Heart right ventricle (tissue), 16 donors: ENCODE data around the gene NFATC1. TPM values are rescaled to one million over a fixed set of nuclear protein-coding genes. Genes with fewer than 3 reads are reported as not detected.
A peak's percentile ranks its signal among the peaks of the same experiment; 100 is the strongest.

Experiments used
- ATAC-seq, 8 donors: fragments of 200-7000 bp; cut with Tn5 transposase; one replicate each; pipeline ENCODE4 v1.9.1; 2020; ENCODE audit warnings: mild to moderate bottlenecking in 8 of 8, moderate library complexity in 8 of 8, moderate number of reproducible peaks in 1 of 8
- DNase-seq, 2 donors: peaks; one replicate each; pipeline ENCODE4 v3.0.0-alpha.2; 2020
- H3K27ac ChIP-seq, 10 donors: fragments of 200-600 bp; sonication (generic) in 2 of 10; one replicate each; pipeline versions ENCODE4 v1.5.0 to v1.8.0; 2020 to 2022; ENCODE audit warnings: mild to moderate bottlenecking in 3 of 10
- H3K27me3 ChIP-seq, 7 donors: fragments of 200-600 bp; one replicate each; pipeline ENCODE4 v1.8.0; 2021 to 2022; ENCODE audit warnings: mild to moderate bottlenecking in 2 of 7
- H3K36me3 ChIP-seq, 9 donors: fragments of 200-600 bp; sonication (generic) in 1 of 9; one replicate each; pipeline versions ENCODE4 v1.5.0 to v1.8.0; 2020 to 2022; ENCODE audit warnings: mild to moderate bottlenecking in 2 of 9
- H3K4me1 ChIP-seq, 9 donors: fragments of 200-600 bp; sonication (generic) in 1 of 9; one replicate each; pipeline versions ENCODE4 v1.5.0 to v1.8.0; 2020 to 2022; ENCODE audit warnings: mild to moderate bottlenecking in 4 of 9
- H3K4me3 ChIP-seq, 10 donors: fragments of 200-600 bp; sonication (generic) in 2 of 10; one replicate each; pipeline versions ENCODE4 v1.5.0 to v1.8.0; 2020 to 2022; ENCODE audit warnings: mild to moderate bottlenecking in 7 of 10, moderate library complexity in 2 of 10
- H3K9me3 ChIP-seq, 11 donors: fragments of 200-600 bp in 10 of 11; sonication (generic) in 2 of 11; one replicate each; pipeline versions ENCODE4 v1.5.0 to v1.8.0; 2013 to 2022; ENCODE audit warnings: mild to moderate bottlenecking in 2 of 11, control low read depth in 1 of 11, moderate library complexity in 1 of 11
- WGBS, 2 donors: extraction: QIAGEN DNeasy Blood & Tissue Kit; methylation state at CpG; one replicate each; pipeline ENCODE4 v1.1.7; 2013; ENCODE audit warnings: inconsistent platforms in 1 of 2; 5-methylcytosine and 5-hydroxymethylcytosine counted together
- intact Hi-C, 10 donors: fragments of 100-400 bp; cut with DNase I; formaldehyde crosslinking; loops; one replicate each; pipeline versions ENCODE4 v1.11.1 to v1.14.2; 2022
- polyA plus RNA-seq, 2 donors: library from polyadenylated mRNA; stranded (reverse); fragments of 200-250 nt; gene quantifications; one replicate each; pipeline ENCODE4 v1.2.3, GENCODE V29; 2013
- total RNA-seq, 10 donors: library from RNA; stranded (reverse); fragmentation: NEBNext Ultra II Directional in 3 of 10; extraction: Animal tissue kit (Norgen Biotek cat#: 25700) in 3 of 10; gene quantifications; one replicate each; pipeline versions ENCODE4 v1.2.1 to v1.2.4, GENCODE V29; 2021 to 2023
- TF ChIP-seq, protein P1 (sequence below), 9 donors: fragments of 200-600 bp; sonication (generic) in 2 of 9; IDR thresholded peaks; one replicate each; pipeline versions ENCODE4 v1.5.0 to v1.8.0; 2021 to 2022; ENCODE audit warnings: antibody characterized with exemption in 9 of 9, mild to moderate bottlenecking in 5 of 9, moderate library complexity in 1 of 9
- donor health status: Arrhythmogenic right ventricular cardiomyopathy.
- donor health status: ischemic (EF 13 %, LVEDD 7.1; RV severe dilation, severe dysfunction).
- donor health status: healthy with polysubstance abuse.
- donor health status: DM: no; HTN: yes; CAD: no.
- donor health status: DM: no; HTN: no; CAD: no.
- donor health status: ischemic (EF 25% LVEDD 6.9; RV normal size, moderate dysfunction).
- donor health status: ischemic (EF 25% LVEDD 5.7; RV mildly dilated, moderate dysfunction).
- donor health status: healthy.
- donor health status: DM: yes; HTN: yes; CAD: no.
- donor health status: Ischemic cardiomyopathy.
- donor health status: ischemic (EF 35%, LVEDD 5.7; RV mildly dilated, moderate dysfunction).
- donor health status: nonischemic (EF 11% LVEDD 7.7; RV severe dilation, severe dysfunction).
- donor health status: DM: yes; HTN: yes; CAD: no.
- donor health status: PGD.
- donor health status: ischemic (EF 29% LVEDD 5.4; RV normal size, mild dysfunction).
- donor health status: nonischemic (EF 23%, LVEDD 6.1; RV moderate dilation, normal function).

Gene NFATC1
- total and polyA plus RNA-seq, 12 donors, result 6.3 to 23.8 (median 18.6) TPM

GRCh38 chr18:79486356-79487182, 90.8 kb downstream of the NFATC1 start:
- H3K9me3 ChIP-seq, result no peaks in the 10 kb centered on the region
- intact Hi-C loops, result no loop called here
- H3K4me1 ChIP-seq, result peaks cover 0 to 14% (median 3%) of the 10 kb centered on the region in 9 donors
- DNase-seq, result no peak
- H3K27ac ChIP-seq, result peak overlapping the region in 2 of 10 donors; percentile 25 to 39
- WGBS, 2 donors, result 94 to 95% methylated on average over 63 to 69 of the region's 69 CpGs
- H3K36me3 ChIP-seq, result peaks cover 0 to 40% (median 14%) of the 10 kb centered on the region in 9 donors
- TF ChIP-seq, protein P1, sequence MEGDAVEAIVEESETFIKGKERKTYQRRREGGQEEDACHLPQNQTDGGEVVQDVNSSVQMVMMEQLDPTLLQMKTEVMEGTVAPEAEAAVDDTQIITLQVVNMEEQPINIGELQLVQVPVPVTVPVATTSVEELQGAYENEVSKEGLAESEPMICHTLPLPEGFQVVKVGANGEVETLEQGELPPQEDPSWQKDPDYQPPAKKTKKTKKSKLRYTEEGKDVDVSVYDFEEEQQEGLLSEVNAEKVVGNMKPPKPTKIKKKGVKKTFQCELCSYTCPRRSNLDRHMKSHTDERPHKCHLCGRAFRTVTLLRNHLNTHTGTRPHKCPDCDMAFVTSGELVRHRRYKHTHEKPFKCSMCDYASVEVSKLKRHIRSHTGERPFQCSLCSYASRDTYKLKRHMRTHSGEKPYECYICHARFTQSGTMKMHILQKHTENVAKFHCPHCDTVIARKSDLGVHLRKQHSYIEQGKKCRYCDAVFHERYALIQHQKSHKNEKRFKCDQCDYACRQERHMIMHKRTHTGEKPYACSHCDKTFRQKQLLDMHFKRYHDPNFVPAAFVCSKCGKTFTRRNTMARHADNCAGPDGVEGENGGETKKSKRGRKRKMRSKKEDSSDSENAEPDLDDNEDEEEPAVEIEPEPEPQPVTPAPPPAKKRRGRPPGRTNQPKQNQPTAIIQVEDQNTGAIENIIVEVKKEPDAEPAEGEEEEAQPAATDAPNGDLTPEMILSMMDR (IDR thresholded peaks at IDR 0.05), result no peak
- no peak overlapping the region for H3K4me3 ChIP-seq
- no peaks in the 10 kb centered on the region for H3K27me3 ChIP-seq
- peak in 1 of 8 donors; percentile 9 for ATAC-seq

- no peak for DNase-seq
- peaks cover 0 to 40% (median 14%) of the 10 kb centered on the region in 9 donors for H3K36me3 ChIP-seq
These were observed 91.6 kb downstream of the NFATC1 start for GRCh38 chr18:79487183-79487800.

GRCh38 chr18:79487801-79488201, 92.1 kb downstream of the NFATC1 start:
- 85% methylated on average over 22 of the region's 22 CpGs for WGBS, 2 donors
- DNase-seq (no peak), ATAC-seq (no peak)
- intact Hi-C loops, result no loop called here
- no peaks in the 10 kb centered on the region for H3K9me3 ChIP-seq
- peaks cover 0 to 40% (median 14%) of the 10 kb centered on the region in 9 donors for H3K36me3 ChIP-seq
- no peaks in the 10 kb centered on the region for H3K27me3 ChIP-seq
- TF ChIP-seq, protein P1 (IDR thresholded peaks at IDR 0.05), result no peak
- H3K27ac ChIP-seq, result no peak overlapping the region
- peaks cover 0 to 14% (median 3%) of the 10 kb centered on the region in 9 donors for H3K4me1 ChIP-seq
- no peak overlapping the region for H3K4me3 ChIP-seq

More at GRCh38 chr18:79487183-79487800, 91.6 kb downstream of the NFATC1 start:
- Histone ChIP-seq H3K27ac (no peak overlapping the region), H3K4me3 (no peak overlapping the region), H3K27me3 (no peaks in the 10 kb centered on the region), H3K9me3 (no peaks in the 10 kb centered on the region), H3K4me1 (peaks cover 0 to 14% (median 3%) of the 10 kb centered on the region in 9 donors)
- ATAC-seq, result no peak
- TF ChIP-seq, protein P1 (IDR thresholded peaks at IDR 0.05), result no peak
- intact Hi-C loops, result no loop called here
- WGBS, 2 donors, result 98% methylated on average over 42 of the region's 42 CpGs

DNA sequence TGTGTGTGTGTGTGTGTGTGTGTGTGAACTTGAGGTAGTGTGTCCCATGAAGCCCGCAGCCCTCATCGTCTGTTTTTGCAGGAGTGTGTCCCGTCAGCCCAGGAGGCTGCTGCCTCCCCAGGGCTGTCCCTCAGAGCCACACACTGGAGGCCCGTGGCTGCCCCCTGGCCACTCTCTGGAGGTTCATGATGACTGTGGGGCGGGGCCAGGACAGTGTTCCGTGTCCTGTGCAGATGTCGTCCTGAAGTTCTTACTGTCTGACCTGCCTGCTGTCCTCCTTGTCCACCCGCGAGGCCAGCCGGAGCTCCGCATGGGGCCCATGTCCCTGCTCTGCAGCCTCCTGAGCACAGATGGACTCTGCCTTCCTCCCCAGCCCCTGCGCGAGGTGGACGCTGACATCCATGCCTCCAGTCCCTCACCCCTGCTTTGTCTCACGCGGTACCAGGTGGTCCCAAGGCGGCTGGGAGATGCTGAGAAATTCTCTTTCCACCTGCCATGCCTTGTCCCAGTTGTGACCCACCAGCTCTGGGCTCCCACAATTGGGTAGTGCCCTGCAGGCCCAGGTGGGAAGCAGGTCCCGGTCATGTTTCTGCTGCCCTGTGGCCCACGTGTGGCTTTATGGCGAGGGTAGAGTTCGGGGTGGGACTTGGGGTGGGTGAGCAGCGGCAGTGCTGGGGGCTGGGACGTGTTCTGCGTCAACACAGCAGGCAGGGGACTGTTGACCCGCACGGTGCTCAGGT, 92.8 kb downstream of the NFATC1 start:
- DNase-seq (no peak), ATAC-seq (no peak)
- Histone ChIP-seq H3K27ac (no peak overlapping the region), H3K4me3 (no peak overlapping the region), H3K27me3 (no peaks in the 10 kb centered on the region), H3K4me1 (peaks cover 0 to 14% (median 3%) of the 10 kb centered on the region in 9 donors), H3K36me3 (peaks cover 0 to 44% (median 14%) of the 10 kb centered on the region in 9 donors), H3K9me3 (no peaks in the 10 kb centered on the region)
- WGBS, 2 donors, result 88 to 91% methylated on average over 26 of the region's 26 CpGs
- TF ChIP-seq, protein P1 (IDR thresholded peaks at IDR 0.05), result no peak
- intact Hi-C loops, result no loop called here
